Vagina (tissue), 2 donors: Measurements from ENCODE around the gene AUH.

Experiments
- POLR2A ChIP-seq, 2 donors: fragments of 450-650 bp; IDR thresholded peaks; one replicate each; pipeline ENCODE4 v1.6.1; 2017; ENCODE audit warnings: antibody characterized with exemption in 2 of 2, mild to moderate bottlenecking in 2 of 2, moderate library complexity in 2 of 2
- POLR2AphosphoS5 ChIP-seq, 2 donors: sonication (generic); formaldehyde crosslinking; IDR thresholded peaks; one replicate each; pipeline ENCODE4 v1.9.0; 2017; ENCODE audit warnings: antibody characterized with exemption in 2 of 2, mild to moderate bottlenecking in 2 of 2, low read depth in 1 of 2; ENCODE audit not compliant: insufficient read depth in 1 of 2

GRCh38 chr9:91374939-91375338, 13.2 kb upstream of the AUH start:
- TF ChIP-seq POLR2AphosphoS5 (IDR thresholded peaks at IDR 0.05; ENCODE audit: insufficient read depth in 1 of 2, low read depth in 1 of 2): no peak
- no peak for TF ChIP-seq POLR2A (IDR thresholded peaks at IDR 0.05)
